Thyroid gland (tissue), 4 donors: Measurements from ENCODE around the gene NHSL1. TPM values are rescaled to one million over a fixed set of nuclear protein-coding genes. Genes with fewer than 3 reads are reported as not detected.

Source experiments
- DNase-seq, 2 donors: peaks; one replicate each; pipeline ENCODE4 v3.0.0-alpha.2; 2019
- H3K27ac ChIP-seq, 3 donors: fragments of 200-600 bp; sonication (generic); 1 replicate in 2 of 3; 2 replicates in 1 of 3; pipeline ENCODE4 v1.5.1; 2016 to 2019; ENCODE audit warnings: mild to moderate bottlenecking in 1 of 3, moderate library complexity in 1 of 3
- H3K27me3 ChIP-seq: fragments of 200-600 bp; sonication (generic); one replicate; pipeline ENCODE4 v1.5.1; 2019
- H3K36me3 ChIP-seq, 2 donors: fragments of 200-600 bp; sonication (generic); one replicate each; pipeline ENCODE4 v1.5.1; 2016 to 2019
- H3K4me1 ChIP-seq, 2 donors: fragments of 200-600 bp; sonication (generic); one replicate each; pipeline ENCODE4 v1.5.1; 2017 to 2019
- H3K4me3 ChIP-seq, 3 donors: fragments of 200-600 bp; sonication (generic); replicated peaks in 1 of 3; 1 replicate in 2 of 3; 2 replicates in 1 of 3; pipeline ENCODE4 v1.5.1; 2016; ENCODE audit warnings: mild to moderate bottlenecking in 1 of 3
- H3K9me3 ChIP-seq: fragments of 200-600 bp; sonication (generic); one replicate; pipeline ENCODE4 v1.5.1; 2017
- POLR2A ChIP-seq, 2 donors: fragments of 450-650 bp; IDR thresholded peaks; one replicate each; pipeline ENCODE4 v1.6.1; 2017; ENCODE audit warnings: antibody characterized with exemption in 2 of 2, mild to moderate bottlenecking in 2 of 2, moderate library complexity in 1 of 2
- WGBS, 2 donors: methylation state at CpG; one replicate each; pipeline ENCODE4 v1.1.5; 2017; 5-methylcytosine and 5-hydroxymethylcytosine counted together
- intact Hi-C: fragments of 100-400 bp; cut with DNase I; formaldehyde crosslinking; loops from one replicate; pipeline ENCODE4 v1.15.1; 2023
- total RNA-seq, 4 donors: library from RNA; depleted of rRNA; stranded (reverse); fragments of >200 nt; gene quantifications; one replicate each; pipeline ENCODE4 v1.2.3, GENCODE V29; 2016
- TF ChIP-seq, protein P1 (sequence below), 6 experiments: fragments of 200-600 bp in 3 of 6; fragments of 450-650 bp in 3 of 6; sonication (generic) in 3 of 6; IDR thresholded peaks; one replicate each; pipeline ENCODE4 v1.5.1; 2016 to 2019; ENCODE audit warnings: antibody characterized with exemption in 6 of 6, mild to moderate bottlenecking in 2 of 6, inconsistent platforms in 1 of 6, moderate library complexity in 1 of 6

NHSL1 gene
- total RNA-seq, 4 donors from 2014 or later = 5.0 to 13.9 (median 8.6) TPM

DNA sequence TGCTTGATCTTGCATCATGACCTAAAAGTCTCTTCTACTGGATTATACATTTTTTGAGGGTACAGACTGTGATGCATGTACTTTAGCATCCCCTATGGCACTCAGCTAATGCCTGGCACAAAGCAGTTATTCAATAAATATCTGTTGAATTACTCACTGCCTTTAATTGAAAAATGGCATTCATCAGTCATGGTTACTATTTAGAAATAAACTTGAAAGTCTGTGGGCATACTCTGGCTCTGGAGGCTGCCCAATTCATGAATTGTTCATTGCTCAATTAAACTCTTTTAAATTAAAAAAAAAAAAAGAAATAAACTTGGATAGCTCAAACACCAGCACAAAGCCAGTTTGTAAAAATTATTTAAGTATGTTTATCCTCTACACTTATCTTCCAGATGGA, 55.3 kb downstream of the NHSL1 start:
- Histone ChIP-seq H3K4me3 (no peak overlapping the region), H3K27ac (no peak overlapping the region), H3K36me3 (no peaks in the 10 kb centered on the region), H3K27me3 (no peaks in the 10 kb centered on the region), H3K4me1 (no peaks in the 10 kb centered on the region), H3K9me3 (no peaks in the 10 kb centered on the region)
- no peak for DNase-seq
- intact Hi-C loops = no loop called here
- TF ChIP-seq, protein P1, sequence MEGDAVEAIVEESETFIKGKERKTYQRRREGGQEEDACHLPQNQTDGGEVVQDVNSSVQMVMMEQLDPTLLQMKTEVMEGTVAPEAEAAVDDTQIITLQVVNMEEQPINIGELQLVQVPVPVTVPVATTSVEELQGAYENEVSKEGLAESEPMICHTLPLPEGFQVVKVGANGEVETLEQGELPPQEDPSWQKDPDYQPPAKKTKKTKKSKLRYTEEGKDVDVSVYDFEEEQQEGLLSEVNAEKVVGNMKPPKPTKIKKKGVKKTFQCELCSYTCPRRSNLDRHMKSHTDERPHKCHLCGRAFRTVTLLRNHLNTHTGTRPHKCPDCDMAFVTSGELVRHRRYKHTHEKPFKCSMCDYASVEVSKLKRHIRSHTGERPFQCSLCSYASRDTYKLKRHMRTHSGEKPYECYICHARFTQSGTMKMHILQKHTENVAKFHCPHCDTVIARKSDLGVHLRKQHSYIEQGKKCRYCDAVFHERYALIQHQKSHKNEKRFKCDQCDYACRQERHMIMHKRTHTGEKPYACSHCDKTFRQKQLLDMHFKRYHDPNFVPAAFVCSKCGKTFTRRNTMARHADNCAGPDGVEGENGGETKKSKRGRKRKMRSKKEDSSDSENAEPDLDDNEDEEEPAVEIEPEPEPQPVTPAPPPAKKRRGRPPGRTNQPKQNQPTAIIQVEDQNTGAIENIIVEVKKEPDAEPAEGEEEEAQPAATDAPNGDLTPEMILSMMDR (IDR thresholded peaks at IDR 0.05) = no peak
- TF ChIP-seq POLR2A (IDR thresholded peaks at IDR 0.05) = no peak

DNA sequence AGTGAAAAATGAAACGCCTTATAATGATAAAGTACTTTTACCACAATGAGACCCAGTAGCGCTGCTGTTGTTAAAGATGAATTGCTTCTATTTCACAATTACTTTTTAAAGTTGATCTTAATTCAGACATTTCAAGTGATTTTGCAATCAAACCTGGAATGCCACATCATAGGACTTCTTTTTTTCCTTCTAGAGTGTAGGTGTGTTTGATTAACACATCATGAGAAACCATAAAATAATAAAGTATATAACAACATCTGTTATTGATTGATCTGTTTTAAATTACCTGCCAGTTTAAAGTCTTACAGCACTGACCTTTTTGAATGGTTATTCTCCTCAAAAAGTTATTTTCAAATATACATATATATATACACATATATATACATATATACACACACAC, 56.6 kb downstream of the NHSL1 start:
- no peak for DNase-seq
- Histone ChIP-seq H3K36me3 (no peaks in the 10 kb centered on the region), H3K4me1 (no peaks in the 10 kb centered on the region), H3K27ac (no peak overlapping the region), H3K27me3 (no peaks in the 10 kb centered on the region), H3K9me3 (no peaks in the 10 kb centered on the region), H3K4me3 (no peak overlapping the region)
- intact Hi-C loops = no loop called here
- no peak for TF ChIP-seq POLR2A (IDR thresholded peaks at IDR 0.05)
- TF ChIP-seq, protein P1 (IDR thresholded peaks at IDR 0.05) = no peak
- 91 to 96% methylated on average over 2 of the region's 2 CpGs for WGBS, 2 donors

GRCh38 chr6:138441965-138442364, 57.3 kb downstream of the NHSL1 start:
- no peaks in the 10 kb centered on the region for H3K36me3 ChIP-seq
- intact Hi-C loops = no loop called here
- H3K9me3 ChIP-seq = no peaks in the 10 kb centered on the region
- H3K27me3 ChIP-seq = no peaks in the 10 kb centered on the region
- TF ChIP-seq, protein P1 (IDR thresholded peaks at IDR 0.05) = no peak
- no peak for TF ChIP-seq POLR2A (IDR thresholded peaks at IDR 0.05)
- no peak for DNase-seq
- H3K4me1 ChIP-seq = no peaks in the 10 kb centered on the region
- H3K27ac ChIP-seq = no peak overlapping the region
- 95 to 97% methylated on average over 6 of the region's 6 CpGs for WGBS, 2 donors
- H3K4me3 ChIP-seq = no peak overlapping the region

DNA sequence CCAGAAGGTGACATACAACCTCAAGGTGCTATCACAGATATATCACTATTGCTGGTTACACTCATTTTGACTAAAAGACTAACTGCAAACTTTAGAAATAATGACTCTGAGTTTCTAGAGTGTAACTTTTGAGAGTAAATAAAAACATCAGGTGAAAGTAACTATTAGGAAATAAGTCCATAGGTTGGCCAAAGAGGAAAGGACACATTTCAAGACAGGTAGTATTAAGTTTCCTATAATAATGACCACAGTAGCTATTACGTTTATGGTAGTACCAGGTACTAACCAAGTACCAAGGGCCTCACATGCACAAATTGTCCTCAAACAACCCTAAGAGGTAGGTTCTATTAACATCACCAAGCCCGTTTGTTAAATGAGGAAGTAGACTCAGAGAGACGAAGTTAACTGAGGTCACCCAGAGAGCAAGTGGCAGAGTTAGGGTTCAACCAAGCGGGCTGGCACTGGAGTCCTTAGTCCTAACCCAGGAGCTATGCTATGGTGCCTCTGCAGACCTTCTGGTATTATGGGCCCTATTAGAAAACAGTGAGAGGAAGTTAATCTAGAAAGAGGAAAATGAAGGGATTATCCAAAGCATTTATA, 58.4 kb downstream of the NHSL1 start:
- intact Hi-C loops = no loop called here
- Histone ChIP-seq H3K4me3 (no peak overlapping the region), H3K9me3 (no peaks in the 10 kb centered on the region), H3K4me1 (no peaks in the 10 kb centered on the region), H3K27ac (no peak overlapping the region), H3K27me3 (no peaks in the 10 kb centered on the region), H3K36me3 (no peaks in the 10 kb centered on the region)
- TF ChIP-seq, protein P1 (IDR thresholded peaks at IDR 0.05) = no peak
- TF ChIP-seq POLR2A (IDR thresholded peaks at IDR 0.05) = no peak
- no peak for DNase-seq
- WGBS, 2 donors = 91% methylated on average over 4 of the region's 4 CpGs

DNA sequence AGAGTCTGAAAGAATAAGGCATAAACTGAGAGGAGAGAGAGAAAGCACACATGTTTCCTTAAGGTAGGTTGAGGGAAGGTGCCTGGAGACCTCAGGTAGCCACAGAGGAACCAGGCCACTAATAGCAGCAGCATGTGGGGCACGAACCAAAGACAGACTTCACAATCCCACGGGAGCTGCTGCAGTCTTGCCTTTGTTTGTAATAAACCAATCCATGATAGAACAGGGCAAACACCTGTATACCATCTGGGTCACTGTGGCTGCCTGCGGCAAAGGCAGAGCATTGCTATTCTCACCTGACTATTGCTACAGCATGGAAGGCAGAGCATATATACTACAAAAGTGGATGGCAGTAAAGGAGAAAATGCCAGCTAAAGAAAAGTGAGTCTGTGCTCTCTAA, 59.0 kb downstream of the NHSL1 start:
- no peaks in the 10 kb centered on the region for H3K4me1 ChIP-seq
- intact Hi-C loops = no loop called here
- H3K4me3 ChIP-seq = no peak overlapping the region
- no peak for TF ChIP-seq POLR2A (IDR thresholded peaks at IDR 0.05)
- TF ChIP-seq, protein P1 (IDR thresholded peaks at IDR 0.05) = no peak
- no peak overlapping the region for H3K27ac ChIP-seq
- H3K36me3 ChIP-seq = no peaks in the 10 kb centered on the region
- 76 to 91% methylated on average over 3 of the region's 3 CpGs for WGBS, 2 donors
- DNase-seq = no peak
- no peaks in the 10 kb centered on the region for H3K9me3 ChIP-seq
- no peaks in the 10 kb centered on the region for H3K27me3 ChIP-seq
